Sigmoid colon (tissue), 4 donors: ENCODE measurements around the gene RBM39.

ENCODE experiments used
- POLR2A ChIP-seq, 2 donors: fragments of 450-650 bp; IDR thresholded peaks; one replicate each; pipeline ENCODE4 v1.6.1; 2016; ENCODE audit warnings: antibody characterized with exemption in 2 of 2, mild to moderate bottlenecking in 2 of 2, moderate library complexity in 2 of 2
- POLR2AphosphoS5 ChIP-seq, 4 donors: sonication (generic); formaldehyde crosslinking; IDR thresholded peaks; one replicate each; pipeline ENCODE4 v1.6.1; 2017; ENCODE audit warnings: antibody characterized with exemption in 4 of 4

- TF ChIP-seq POLR2AphosphoS5 (IDR thresholded peaks at IDR 0.05) (no peak), POLR2A (IDR thresholded peaks at IDR 0.05) (no peak)
These were observed 72.4 kb downstream of the RBM39 start for GRCh38 chr20:35669681-35670080.
